CD14-positive monocyte (primary cell): ENCODE data around the gene RIMS1. TPM values are rescaled to one million over a fixed set of nuclear protein-coding genes. Genes with fewer than 3 reads are reported as not detected.

ENCODE experiments used
- DNase-seq, 3 donors: peaks; one replicate each; pipeline ENCODE4 v3.0.0-alpha.2; 2011 to 2022
- H2AFZ ChIP-seq: 2 replicates; pipeline ENCODE4 v1.6.0; 2012; ENCODE audit warnings: mild to moderate bottlenecking, low read depth, low read length, inconsistent platforms; ENCODE audit not compliant: insufficient read depth, poor library complexity, severe bottlenecking
- H3K27ac ChIP-seq, 2 donors: 1 replicate in 1 of 2; 2 replicates in 1 of 2; pipeline ENCODE4 v1.5.1; 2012 to 2013; ENCODE audit warnings: low read length in 2 of 2, control low read depth in 1 of 2, inconsistent platforms in 1 of 2, low read depth in 1 of 2, mild to moderate bottlenecking in 1 of 2
- H3K27me3 ChIP-seq, 2 donors: one replicate each; pipeline versions ENCODE4 v1.6.0 to v1.6.1; 2011 to 2013; ENCODE audit warnings: low read length in 2 of 2; ENCODE audit not compliant: control insufficient read depth in 2 of 2, insufficient read depth in 2 of 2
- H3K36me3 ChIP-seq, 2 donors: replicated peaks in 1 of 2; 1 replicate in 1 of 2; 2 replicates in 1 of 2; pipeline versions ENCODE4 v1.5.1 to v1.6.1; 2012 to 2013; ENCODE audit warnings: low read length in 2 of 2, control low read depth in 1 of 2, inconsistent platforms in 1 of 2, mild to moderate bottlenecking in 1 of 2; ENCODE audit not compliant: insufficient read depth in 2 of 2, control insufficient read depth in 1 of 2
- H3K4me1 ChIP-seq, 2 donors: 1 replicate in 1 of 2; 2 replicates in 1 of 2; pipeline versions ENCODE4 v1.5.1 to v1.6.1; 2012 to 2013; ENCODE audit warnings: low read length in 2 of 2, control low read depth in 1 of 2, inconsistent platforms in 1 of 2, mild to moderate bottlenecking in 1 of 2, moderate library complexity in 1 of 2; ENCODE audit not compliant: insufficient read depth in 2 of 2, control insufficient read depth in 1 of 2
- H3K4me2 ChIP-seq: replicated peaks from 2 replicates; pipeline ENCODE3; 2012; ENCODE audit warnings: low read length, moderate library complexity, mild to moderate bottlenecking; ENCODE audit not compliant: poor library complexity, severe bottlenecking; ENCODE audit errors: extremely low read depth
- H3K4me3 ChIP-seq, 3 experiments: fragments of 200-600 bp in 1 of 3; sonication (generic) in 1 of 3; replicated peaks in 1 of 3; 1 replicate in 2 of 3; 2 replicates in 1 of 3; pipeline ENCODE4 v1.5.1; 2011 to 2013; ENCODE audit warnings: low read length in 3 of 3, mild to moderate bottlenecking in 3 of 3, control low read depth in 2 of 3, low read depth in 2 of 3, inconsistent platforms in 1 of 3, moderate library complexity in 1 of 3
- H3K79me2 ChIP-seq: 2 replicates; pipeline ENCODE4 v1.6.0; 2012; ENCODE audit warnings: mild to moderate bottlenecking, control low read depth, inconsistent platforms, low read length, moderate library complexity; ENCODE audit not compliant: insufficient read depth
- H3K9ac ChIP-seq: 2 replicates; pipeline ENCODE4 v1.6.0; 2017; ENCODE audit warnings: low read length, mild to moderate bottlenecking; ENCODE audit not compliant: insufficient read depth, poor library complexity, severe bottlenecking
- H3K9me3 ChIP-seq, 2 donors: replicated peaks in 1 of 2; 1 replicate in 1 of 2; 2 replicates in 1 of 2; pipeline versions ENCODE4 v1.5.1 to v1.6.1; 2012 to 2013; ENCODE audit warnings: low read length in 2 of 2, control low read depth in 1 of 2; ENCODE audit not compliant: control insufficient read depth in 1 of 2, insufficient read depth in 1 of 2
- H4K20me1 ChIP-seq: 2 replicates; pipeline ENCODE4 v1.6.0; 2012; ENCODE audit warnings: mild to moderate bottlenecking, low read length, control low read depth, moderate library complexity; ENCODE audit not compliant: insufficient read depth
- H3K27ac Mint-ChIP-seq, 7 donors: one replicate each; pipeline ENCODE4 v1.8.0; 2020; ENCODE audit warnings: mild to moderate bottlenecking in 7 of 7, mixed read lengths in 7 of 7, moderate library complexity in 6 of 7, inconsistent platforms in 2 of 7
- H3K27me3 Mint-ChIP-seq, 3 donors: one replicate each; pipeline ENCODE4 v1.8.0; 2021 to 2022; ENCODE audit warnings: low read depth in 3 of 3, mild to moderate bottlenecking in 3 of 3, mixed read lengths in 3 of 3, moderate library complexity in 3 of 3, inconsistent platforms in 1 of 3
- H3K36me3 Mint-ChIP-seq, 2 donors: one replicate each; pipeline ENCODE4 v1.8.0; 2020; ENCODE audit warnings: mixed read lengths in 2 of 2, inconsistent platforms in 1 of 2, mild to moderate bottlenecking in 1 of 2
- H3K4me1 Mint-ChIP-seq: one replicate; pipeline ENCODE4 v1.8.0; 2020; ENCODE audit warnings: mild to moderate bottlenecking, mixed read lengths
- H3K4me3 Mint-ChIP-seq, 2 donors: one replicate each; pipeline ENCODE4 v1.8.0; 2020; ENCODE audit warnings: mild to moderate bottlenecking in 2 of 2, mixed read lengths in 2 of 2, moderate library complexity in 1 of 2
- H3K9me3 Mint-ChIP-seq, 7 donors: one replicate each; pipeline ENCODE4 v1.8.0; 2020 to 2022; ENCODE audit warnings: mixed read lengths in 7 of 7, mild to moderate bottlenecking in 6 of 7, moderate library complexity in 6 of 7, inconsistent platforms in 2 of 7
- CTCF ChIP-seq: fragments of 200-600 bp; IDR thresholded peaks from one replicate; pipeline ENCODE4 v1.8.0; 2022; ENCODE audit warnings: antibody characterized with exemption, mild to moderate bottlenecking
- WGBS: methylation state at CpG from one replicate; pipeline ENCODE4 v1.1.5; 2013; ENCODE audit warnings: missing lambda C conversion rate; ENCODE audit not compliant: insufficient coverage; 5-methylcytosine and 5-hydroxymethylcytosine counted together
- intact Hi-C, 2 donors: fragments of 100-400 bp; cut with micrococcal nuclease; formaldehyde crosslinking; loops; one replicate each; pipeline versions ENCODE4 v1.15.0 to v1.15.1; 2023
- polyA plus RNA-seq, 3 donors: library from polyadenylated mRNA; depleted of rRNA in 1 of 3; unstranded in 2 of 3; stranded (reverse) in 1 of 3; fragments of 300-500 nt in 2 of 3; fragments of >200 nt in 1 of 3; fragmentation: Illumina TruSeq in 2 of 3; gene quantifications; 1 replicate in 2 of 3; 2 replicates in 1 of 3; pipeline ENCODE4 v1.2.3, GENCODE V29; 2012 to 2021

The RIMS1 gene
- polyA plus RNA-seq, 3 donors, result not detected

- no peaks in the 10 kb centered on the region for H3K79me2 ChIP-seq
- H3K27ac ChIP-seq, result no peak overlapping the region
- no peak overlapping the region for H3K9ac ChIP-seq
- H3K4me2 ChIP-seq, result no peak overlapping the region
- no peaks in the 10 kb centered on the region for H3K9me3 ChIP-seq
- no peak for TF ChIP-seq CTCF
- no peak overlapping the region for H2AFZ ChIP-seq
- Mint-ChIP-seq H3K9me3 (no peaks in the 10 kb centered on the region), H3K27me3 (peaks cover 0 to 2% (median 0%) of the 10 kb centered on the region in 3 donors), H3K27ac (no peak overlapping the region), H3K4me1 (peaks cover 11% of the 10 kb centered on the region), H3K36me3 (no peaks in the 10 kb centered on the region), H3K4me3 (no peak overlapping the region)
- 88% methylated on average over 2 of the region's 3 CpGs for WGBS
- H4K20me1 ChIP-seq, result no peaks in the 10 kb centered on the region
- no peaks in the 10 kb centered on the region for H3K36me3 ChIP-seq
- intact Hi-C loops, result no loop called here
- no peak for DNase-seq
- H3K27me3 ChIP-seq, result peaks cover 0 to 2% of the 10 kb centered on the region in 2 donors
- no peaks in the 10 kb centered on the region for H3K4me1 ChIP-seq
- no peak overlapping the region for H3K4me3 ChIP-seq
Observed at GRCh38 chr6:72420409-72420808, 534.1 kb downstream of the RIMS1 start.

DNA sequence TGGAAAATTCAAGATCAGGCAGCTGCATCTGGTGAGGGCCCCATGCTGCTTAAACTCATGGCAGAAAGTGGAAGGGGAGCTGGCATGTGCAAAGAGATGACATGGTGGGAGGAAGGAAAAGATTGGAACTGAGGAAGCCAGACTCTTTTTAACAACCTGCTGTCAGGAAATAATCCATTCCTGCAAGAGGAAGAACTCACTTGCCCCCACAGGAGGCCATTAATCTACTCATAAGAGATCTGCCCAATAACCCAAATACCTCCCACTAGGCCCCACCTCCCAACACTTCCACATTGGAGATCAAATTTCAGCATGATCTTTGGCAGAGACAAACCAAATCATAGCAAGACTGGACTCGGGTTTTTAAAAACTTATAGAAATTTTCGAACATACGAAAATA is 535.0 kb downstream of the RIMS1 start:
- no peaks in the 10 kb centered on the region for H3K36me3 ChIP-seq
- H3K79me2 ChIP-seq, result no peaks in the 10 kb centered on the region
- Mint-ChIP-seq H3K27me3 (peaks cover 0 to 2% (median 0%) of the 10 kb centered on the region in 3 donors), H3K27ac (no peak overlapping the region), H3K36me3 (no peaks in the 10 kb centered on the region), H3K4me1 (peaks cover 11% of the 10 kb centered on the region), H3K4me3 (no peak overlapping the region), H3K9me3 (no peaks in the 10 kb centered on the region)
- H2AFZ ChIP-seq, result no peak overlapping the region
- no peaks in the 10 kb centered on the region for H3K4me1 ChIP-seq
- H3K27me3 ChIP-seq, result no peaks in the 10 kb centered on the region
- H3K9me3 ChIP-seq, result no peaks in the 10 kb centered on the region
- intact Hi-C loops, result no loop called here
- no peak for TF ChIP-seq CTCF
- no peak overlapping the region for H3K4me3 ChIP-seq
- no peak overlapping the region for H3K4me2 ChIP-seq
- H3K27ac ChIP-seq, result no peak overlapping the region
- DNase-seq, result no peak
- whole genome bisulfite sequencing, result no CpG with 5 or more reads among the region's 3 CpGs
- H4K20me1 ChIP-seq, result no peaks in the 10 kb centered on the region
- no peak overlapping the region for H3K9ac ChIP-seq
